Esophagus (tissue), 2 donors: ENCODE results near the gene RPL19. TPM values are rescaled to one million over a fixed set of nuclear protein-coding genes. Genes with fewer than 3 reads are reported as not detected.

Experiments
- H3K27ac ChIP-seq, 2 donors: one replicate each; pipeline ENCODE4 v1.5.1; 2013; ENCODE audit warnings: low read depth in 2 of 2, mild to moderate bottlenecking in 2 of 2, inconsistent platforms in 1 of 2, low read length in 1 of 2, moderate library complexity in 1 of 2
- H3K27me3 ChIP-seq, 2 donors: one replicate each; pipeline ENCODE4 v1.6.1; 2013; ENCODE audit warnings: low read length in 2 of 2, control low read depth in 1 of 2, mild to moderate bottlenecking in 1 of 2; ENCODE audit not compliant: insufficient read depth in 2 of 2, control insufficient read depth in 1 of 2
- H3K36me3 ChIP-seq, 2 donors: one replicate each; pipeline ENCODE4 v1.6.1; 2013; ENCODE audit warnings: low read length in 1 of 2; ENCODE audit not compliant: control insufficient read depth in 2 of 2, insufficient read depth in 2 of 2
- H3K4me1 ChIP-seq, 2 donors: one replicate each; pipeline ENCODE4 v1.6.1; 2013; ENCODE audit warnings: low read length in 1 of 2; ENCODE audit not compliant: control insufficient read depth in 2 of 2, insufficient read depth in 2 of 2
- H3K4me3 ChIP-seq, 2 donors: one replicate each; pipeline ENCODE4 v1.5.1; 2013; ENCODE audit warnings: low read length in 2 of 2, mild to moderate bottlenecking in 2 of 2, low read depth in 1 of 2, moderate library complexity in 1 of 2
- H3K9me3 ChIP-seq, 2 donors: one replicate each; pipeline ENCODE4 v1.6.1; 2013; ENCODE audit warnings: mild to moderate bottlenecking in 2 of 2, low read depth in 1 of 2, low read length in 1 of 2, moderate library complexity in 1 of 2; ENCODE audit not compliant: control insufficient read depth in 2 of 2, insufficient read depth in 1 of 2
- WGBS, 2 donors: extraction: QIAGEN DNeasy Blood & Tissue Kit; methylation state at CpG; one replicate each; pipeline ENCODE4 v1.1.7; 2013; 5-methylcytosine and 5-hydroxymethylcytosine counted together
- polyA plus RNA-seq, 2 donors: library from polyadenylated mRNA; stranded (reverse); fragments of 200-250 nt; gene quantifications; one replicate each; pipeline ENCODE4 v1.2.3, GENCODE V29; 2013
- donor health status: healthy with polysubstance abuse.
- donor health status: Bipolar disorder and iron deficiency.

Gene RPL19
- polyA plus RNA-seq, 2 donors = 2,441 to 3,049 TPM

GRCh38 chr17:39170558-39170957 lies 29.5 kb upstream of the RPL19 start:
- Histone ChIP-seq H3K27me3 (no peaks in the 10 kb centered on the region), H3K4me1 (peaks cover 0 to 5% of the 10 kb centered on the region in 2 donors), H3K9me3 (no peaks in the 10 kb centered on the region), H3K27ac (no peak overlapping the region), H3K4me3 (no peak overlapping the region), H3K36me3 (no peaks in the 10 kb centered on the region)
- WGBS, 2 donors = 77 to 78% methylated on average over 6 of the region's 6 CpGs

- no peak overlapping the region for H3K4me3 ChIP-seq
- WGBS, 2 donors = 59 to 67% methylated on average over 5 of the region's 5 CpGs
These were observed 28.1 kb upstream of the RPL19 start for GRCh38 chr17:39171933-39172332.

GRCh38 chr17:39173080-39173479 lies 27.0 kb upstream of the RPL19 start:
- Histone ChIP-seq H3K36me3 (peaks cover 0 to 3% of the 10 kb centered on the region in 2 donors), H3K4me3 (no peak overlapping the region), H3K27ac (no peak overlapping the region), H3K9me3 (no peaks in the 10 kb centered on the region), H3K27me3 (no peaks in the 10 kb centered on the region), H3K4me1 (peaks cover 0 to 5% of the 10 kb centered on the region in 2 donors)
- 67 to 76% methylated on average over 5 of the region's 5 CpGs for WGBS, 2 donors

More at GRCh38 chr17:39171933-39172332, 28.1 kb upstream of the RPL19 start:
- peaks cover 0 to 5% of the 10 kb centered on the region in 2 donors for H3K4me1 ChIP-seq
- no peaks in the 10 kb centered on the region for H3K9me3 ChIP-seq
- H3K27me3 ChIP-seq = no peaks in the 10 kb centered on the region
- H3K27ac ChIP-seq = no peak overlapping the region
- no peaks in the 10 kb centered on the region for H3K36me3 ChIP-seq

- H3K9me3 ChIP-seq = no peaks in the 10 kb centered on the region
- WGBS, 2 donors = 49 to 59% methylated on average over 10 of the region's 10 CpGs
- H3K36me3 ChIP-seq = peaks cover 0 to 3% of the 10 kb centered on the region in 2 donors
- no peak overlapping the region for H3K4me3 ChIP-seq
- H3K27ac ChIP-seq = no peak overlapping the region
- H3K27me3 ChIP-seq = no peaks in the 10 kb centered on the region
- peaks cover 0 to 5% of the 10 kb centered on the region in 2 donors for H3K4me1 ChIP-seq
These were observed 26.4 kb upstream of the RPL19 start for GRCh38 chr17:39173526-39174274.

GRCh38 chr17:39174920-39175694 lies 25.0 kb upstream of the RPL19 start:
- H3K9me3 ChIP-seq = no peaks in the 10 kb centered on the region
- peaks cover 0 to 3% of the 10 kb centered on the region in 2 donors for H3K36me3 ChIP-seq
- 60 to 65% methylated on average over 33 to 35 of the region's 35 CpGs for WGBS, 2 donors
- H3K4me3 ChIP-seq = no peak overlapping the region
- H3K4me1 ChIP-seq = peaks cover 0 to 5% of the 10 kb centered on the region in 2 donors
- H3K27me3 ChIP-seq = no peaks in the 10 kb centered on the region
- H3K27ac ChIP-seq = no peak overlapping the region

GRCh38 chr17:39175695-39176093 lies 24.4 kb upstream of the RPL19 start:
- no peaks in the 10 kb centered on the region for H3K27me3 ChIP-seq
- WGBS, 2 donors = 63 to 70% methylated on average over 10 of the region's 10 CpGs
- no peak overlapping the region for H3K4me3 ChIP-seq
- peaks cover 0 to 3% of the 10 kb centered on the region in 2 donors for H3K36me3 ChIP-seq
- no peaks in the 10 kb centered on the region for H3K9me3 ChIP-seq
- H3K27ac ChIP-seq = no peak overlapping the region
- peaks cover 0 to 5% of the 10 kb centered on the region in 2 donors for H3K4me1 ChIP-seq

- Histone ChIP-seq H3K4me3 (no peak overlapping the region), H3K27ac (no peak overlapping the region), H3K27me3 (no peaks in the 10 kb centered on the region), H3K9me3 (no peaks in the 10 kb centered on the region), H3K36me3 (peaks cover 0 to 3% of the 10 kb centered on the region in 2 donors), H3K4me1 (peaks cover 0 to 3% of the 10 kb centered on the region in 2 donors)
- WGBS, 2 donors = 89 to 91% methylated on average over 12 of the region's 12 CpGs
These were observed 22.8 kb upstream of the RPL19 start for GRCh38 chr17:39177256-39177655.

- H3K27me3 ChIP-seq = no peaks in the 10 kb centered on the region
- H3K4me3 ChIP-seq = no peak overlapping the region
- 48 to 55% methylated on average over 4 of the region's 4 CpGs for WGBS, 2 donors
- peaks cover 0 to 4% of the 10 kb centered on the region in 2 donors for H3K36me3 ChIP-seq
- no peaks in the 10 kb centered on the region for H3K9me3 ChIP-seq
- H3K4me1 ChIP-seq = peaks cover 0 to 3% of the 10 kb centered on the region in 2 donors
- H3K27ac ChIP-seq = peak overlapping the region in 1 of 2 donors; percentile 45
These were observed 21.5 kb upstream of the RPL19 start for GRCh38 chr17:39178536-39178935.

- 83 to 88% methylated on average over 5 of the region's 5 CpGs for WGBS, 2 donors
These were observed 18.8 kb upstream of the RPL19 start for GRCh38 chr17:39181303-39181702.

More at GRCh38 chr17:39181303-39181702, 18.8 kb upstream of the RPL19 start:
- H3K27ac ChIP-seq = no peak overlapping the region
- H3K27me3 ChIP-seq = no peaks in the 10 kb centered on the region
- no peaks in the 10 kb centered on the region for H3K9me3 ChIP-seq
- H3K4me1 ChIP-seq = no peaks in the 10 kb centered on the region
- H3K36me3 ChIP-seq = peaks cover 0 to 11% of the 10 kb centered on the region in 2 donors
- no peak overlapping the region for H3K4me3 ChIP-seq
